ENCODE measurements around the gene GRSF1. TPM values are rescaled to one million over a fixed set of nuclear protein-coding genes. Genes with fewer than 3 reads are reported as not detected.
A peak's percentile ranks its signal among the peaks of the same experiment; 100 is the strongest.

The GRSF1 gene
- total and polyA plus RNA-seq, 2 of the 13 experiments (the other 11 are each of a cell fraction or from before 2014, with no cell fraction given), result 66.5 to 103 TPM

DNA sequence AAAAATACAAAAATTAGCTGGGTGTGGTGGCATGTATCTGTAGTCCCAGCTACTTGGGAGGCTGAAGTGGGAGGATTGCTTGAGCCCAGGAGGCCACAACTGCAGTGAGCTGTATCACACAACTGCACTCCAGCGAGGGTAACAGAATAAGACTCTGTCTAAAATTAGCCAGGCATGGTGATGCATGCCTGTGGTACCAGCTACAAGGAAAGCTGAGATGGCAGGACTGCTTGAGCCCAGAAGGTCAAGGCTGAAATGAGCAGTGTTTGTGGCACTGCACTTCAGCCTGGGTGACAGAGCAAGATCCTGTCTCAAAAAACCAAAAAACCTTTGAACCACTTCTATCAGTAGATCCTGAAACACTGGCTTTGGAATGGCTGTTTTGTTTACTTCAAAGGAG, 10.2 kb downstream of the GRSF1 start:
- ChIA-PET POLR2A (interaction anchor here (1.2 kb wide), 1 partner anchor 10 kb away, joined by 7 read pairs; the partner anchor contains the start of gene GRSF1), CTCF (ENCODE audit: low intra/inter-chr PET ratio, low total read pairs) (no interaction called here)
- H3K4me3 ChIP-seq (replicated peaks in 1 of 3; ENCODE audit: insufficient read depth in 1 of 3, low read depth in 2 of 3, low read length in 3 of 3), result no peak overlapping the region
- H3K79me2 ChIP-seq (ENCODE audit: insufficient read depth, low read length), result peaks cover 4% of the 10 kb centered on the region
- no peak overlapping the region for H3K27ac ChIP-seq (ENCODE audit: extremely low read length, insufficient read depth, low read length)
- FAIRE-seq, result no peak
- no TSS peak for BruUV-seq (replicated peaks)
- WGBS (ENCODE audit: low lambda C conversion rate), result 100% methylated on average over 1 of the region's 1 CpG
- H3K4me1 ChIP-seq (ENCODE audit: insufficient read depth, low read length), result no peaks in the 10 kb centered on the region
- H2AFZ ChIP-seq (ENCODE audit: low read length), result no peak overlapping the region
- H3K4me2 ChIP-seq (ENCODE audit: low read depth, low read length), result no peak overlapping the region
- no peaks in the 10 kb centered on the region for H3K27me3 ChIP-seq (ENCODE audit: control insufficient read depth in 1 of 2, insufficient read depth in 2 of 2, low read length in 2 of 2)
- H4K20me1 ChIP-seq (ENCODE audit: insufficient read depth, low read length), result no peaks in the 10 kb centered on the region
- in situ Hi-C loops (cut with HindIII; ENCODE audit: extremely low pct_ligation_motif_present, low pct_unique_long_range_greater_than_20kb), result no loop called here
- 0 out of 3 replicates have a peak, but pooled peaks have one; percentile 31 for ATAC-seq
- H3K9ac ChIP-seq (ENCODE audit: insufficient read depth, low read depth, low read length), result no peak overlapping the region
- intact Hi-C loops (cut with micrococcal nuclease; ENCODE audit: unreplicated experiment), result no loop called here
- H3K36me3 ChIP-seq (replicated peaks in 1 of 2; ENCODE audit: control insufficient read depth in 1 of 2, insufficient read depth in 2 of 2, low read length in 2 of 2), result peaks cover 15 to 73% of the 10 kb centered on the region in 2 experiments
- TF ChIP-seq FOXC1 (CRISPR knock-in tag; IDR thresholded peaks at IDR 0.05; ENCODE audit: borderline replicate concordance) (no peak), REPIN1 (CRISPR knock-in tag; IDR thresholded peaks at IDR 0.05; ENCODE audit: borderline replicate concordance, low read depth) (no peak), HNRNPLL (IDR thresholded peaks at IDR 0.05; ENCODE audit: low read depth, low read length, poor library complexity, severe bottlenecking) (no peak), ZNF558 (CRISPR knock-in tag; IDR thresholded peaks at IDR 0.05; ENCODE audit: borderline replicate concordance) (no peak), ZNF143 (CRISPR knock-in tag; IDR thresholded peaks at IDR 0.05) (no peak), CBFB (CRISPR knock-in tag; IDR thresholded peaks at IDR 0.05) (no peak), YEATS4 (CRISPR knock-in tag; IDR thresholded peaks at IDR 0.05; ENCODE audit: borderline replicate concordance) (no peak), POLR2AphosphoS2 (IDR thresholded peaks at IDR 0.05; ENCODE audit: low read depth, low read length) (no peak), PHF20 (CRISPR knock-in tag; IDR thresholded peaks at IDR 0.05) (no peak), PHF8 (CRISPR knock-in tag; IDR thresholded peaks at IDR 0.05) (no peak), CBX2 (IDR thresholded peaks at IDR 0.05; ENCODE audit: low read depth, low read length) (no peak), CBX2 (CRISPR knock-in tag; IDR thresholded peaks at IDR 0.05; ENCODE audit: low read depth) (no peak), NONO (IDR thresholded peaks at IDR 0.05) (no peak), NONO (CRISPR knock-in tag; conservative IDR thresholded peaks at IDR 0.05) (no peak), HCFC1 (IDR thresholded peaks at IDR 0.05; ENCODE audit: low read depth, low read length) (no peak), ZKSCAN1 (IDR thresholded peaks at IDR 0.05; ENCODE audit: low read length) (no peak), ZNF530 (CRISPR knock-in tag; IDR thresholded peaks at IDR 0.05; ENCODE audit: low read depth) (no peak), TMF1 (CRISPR knock-in tag; IDR thresholded peaks at IDR 0.05; ENCODE audit: low read depth) (no peak)
- TF ChIP-seq, protein P1, sequence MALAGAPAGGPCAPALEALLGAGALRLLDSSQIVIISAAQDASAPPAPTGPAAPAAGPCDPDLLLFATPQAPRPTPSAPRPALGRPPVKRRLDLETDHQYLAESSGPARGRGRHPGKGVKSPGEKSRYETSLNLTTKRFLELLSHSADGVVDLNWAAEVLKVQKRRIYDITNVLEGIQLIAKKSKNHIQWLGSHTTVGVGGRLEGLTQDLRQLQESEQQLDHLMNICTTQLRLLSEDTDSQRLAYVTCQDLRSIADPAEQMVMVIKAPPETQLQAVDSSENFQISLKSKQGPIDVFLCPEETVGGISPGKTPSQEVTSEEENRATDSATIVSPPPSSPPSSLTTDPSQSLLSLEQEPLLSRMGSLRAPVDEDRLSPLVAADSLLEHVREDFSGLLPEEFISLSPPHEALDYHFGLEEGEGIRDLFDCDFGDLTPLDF (CRISPR knock-in tag; IDR thresholded peaks at IDR 0.05), result no peak
- TF ChIP-seq, protein P2, sequence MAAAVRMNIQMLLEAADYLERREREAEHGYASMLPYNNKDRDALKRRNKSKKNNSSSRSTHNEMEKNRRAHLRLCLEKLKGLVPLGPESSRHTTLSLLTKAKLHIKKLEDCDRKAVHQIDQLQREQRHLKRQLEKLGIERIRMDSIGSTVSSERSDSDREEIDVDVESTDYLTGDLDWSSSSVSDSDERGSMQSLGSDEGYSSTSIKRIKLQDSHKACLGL (CRISPR knock-in tag; IDR thresholded peaks at IDR 0.05), result no peak
- TF ChIP-seq, protein P3, sequence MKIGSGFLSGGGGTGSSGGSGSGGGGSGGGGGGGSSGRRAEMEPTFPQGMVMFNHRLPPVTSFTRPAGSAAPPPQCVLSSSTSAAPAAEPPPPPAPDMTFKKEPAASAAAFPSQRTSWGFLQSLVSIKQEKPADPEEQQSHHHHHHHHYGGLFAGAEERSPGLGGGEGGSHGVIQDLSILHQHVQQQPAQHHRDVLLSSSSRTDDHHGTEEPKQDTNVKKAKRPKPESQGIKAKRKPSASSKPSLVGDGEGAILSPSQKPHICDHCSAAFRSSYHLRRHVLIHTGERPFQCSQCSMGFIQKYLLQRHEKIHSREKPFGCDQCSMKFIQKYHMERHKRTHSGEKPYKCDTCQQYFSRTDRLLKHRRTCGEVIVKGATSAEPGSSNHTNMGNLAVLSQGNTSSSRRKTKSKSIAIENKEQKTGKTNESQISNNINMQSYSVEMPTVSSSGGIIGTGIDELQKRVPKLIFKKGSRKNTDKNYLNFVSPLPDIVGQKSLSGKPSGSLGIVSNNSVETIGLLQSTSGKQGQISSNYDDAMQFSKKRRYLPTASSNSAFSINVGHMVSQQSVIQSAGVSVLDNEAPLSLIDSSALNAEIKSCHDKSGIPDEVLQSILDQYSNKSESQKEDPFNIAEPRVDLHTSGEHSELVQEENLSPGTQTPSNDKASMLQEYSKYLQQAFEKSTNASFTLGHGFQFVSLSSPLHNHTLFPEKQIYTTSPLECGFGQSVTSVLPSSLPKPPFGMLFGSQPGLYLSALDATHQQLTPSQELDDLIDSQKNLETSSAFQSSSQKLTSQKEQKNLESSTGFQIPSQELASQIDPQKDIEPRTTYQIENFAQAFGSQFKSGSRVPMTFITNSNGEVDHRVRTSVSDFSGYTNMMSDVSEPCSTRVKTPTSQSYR (CRISPR knock-in tag; IDR thresholded peaks at IDR 0.05; ENCODE audit: borderline replicate concordance), result no peak
- TF ChIP-seq, protein P4, sequence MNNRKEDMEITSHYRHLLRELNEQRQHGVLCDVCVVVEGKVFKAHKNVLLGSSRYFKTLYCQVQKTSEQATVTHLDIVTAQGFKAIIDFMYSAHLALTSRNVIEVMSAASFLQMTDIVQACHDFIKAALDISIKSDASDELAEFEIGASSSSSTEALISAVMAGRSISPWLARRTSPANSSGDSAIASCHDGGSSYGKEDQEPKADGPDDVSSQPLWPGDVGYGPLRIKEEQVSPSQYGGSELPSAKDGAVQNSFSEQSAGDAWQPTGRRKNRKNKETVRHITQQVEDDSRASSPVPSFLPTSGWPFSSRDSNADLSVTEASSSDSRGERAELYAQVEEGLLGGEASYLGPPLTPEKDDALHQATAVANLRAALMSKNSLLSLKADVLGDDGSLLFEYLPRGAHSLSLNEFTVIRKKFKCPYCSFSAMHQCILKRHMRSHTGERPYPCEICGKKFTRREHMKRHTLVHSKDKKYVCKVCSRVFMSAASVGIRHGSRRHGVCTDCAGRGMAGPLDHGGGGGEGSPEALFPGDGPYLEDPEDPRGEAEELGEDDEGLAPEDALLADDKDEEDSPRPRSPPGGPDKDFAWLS (CRISPR knock-in tag; IDR thresholded peaks at IDR 0.05; ENCODE audit: borderline replicate concordance), result no peak
- H3K9me3 ChIP-seq (ENCODE audit: low read length), result no peaks in the 10 kb centered on the region
- DNase-seq (ENCODE audit: low spot score), result no peak
